ENCODE results near the gene DDI2. TPM values are rescaled to one million over a fixed set of nuclear protein-coding genes. Genes with fewer than 3 reads are reported as not detected.

Gene DDI2
- total RNA-seq, 1 donor from 2014 or later = 13.7 TPM

DNA sequence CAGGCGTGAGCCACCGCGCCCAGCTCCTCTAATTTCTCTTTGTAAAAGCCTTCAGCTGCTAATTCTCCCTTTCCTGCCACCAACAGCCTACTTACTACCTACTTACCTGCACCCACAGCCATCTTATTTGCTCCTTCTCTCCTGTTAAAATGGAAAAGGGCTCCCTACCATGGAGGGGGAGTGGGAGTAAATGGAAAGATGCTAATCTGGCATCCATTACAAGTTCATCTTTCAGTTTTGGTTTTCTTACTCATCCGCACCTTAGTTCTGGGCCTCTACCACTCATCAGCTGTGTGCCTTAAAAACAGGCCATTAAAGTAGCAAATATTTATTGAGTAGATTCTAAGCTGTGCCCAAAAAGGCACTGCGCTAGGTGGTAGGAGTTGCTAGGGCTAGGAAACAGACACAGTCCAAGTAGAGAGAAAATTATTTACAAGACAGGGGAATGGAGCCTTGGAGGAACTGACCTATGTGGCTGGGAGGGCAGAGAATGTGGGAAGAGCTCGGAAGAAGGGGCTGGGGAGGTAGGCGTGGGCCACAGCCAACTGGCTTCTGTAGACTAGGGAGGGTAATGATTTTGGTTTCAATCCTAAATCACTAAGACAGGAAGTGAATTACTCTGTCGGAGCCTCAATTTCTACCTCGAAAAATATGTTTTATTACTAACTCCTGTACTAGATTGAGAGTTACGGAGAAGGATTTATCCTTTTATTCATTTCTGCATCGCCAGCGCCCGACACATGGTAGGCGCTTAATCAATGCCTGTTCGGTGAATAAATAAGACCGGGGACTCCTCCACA lies 685 bp upstream of the DDI2 start:
- TF ChIP-seq, protein P1, sequence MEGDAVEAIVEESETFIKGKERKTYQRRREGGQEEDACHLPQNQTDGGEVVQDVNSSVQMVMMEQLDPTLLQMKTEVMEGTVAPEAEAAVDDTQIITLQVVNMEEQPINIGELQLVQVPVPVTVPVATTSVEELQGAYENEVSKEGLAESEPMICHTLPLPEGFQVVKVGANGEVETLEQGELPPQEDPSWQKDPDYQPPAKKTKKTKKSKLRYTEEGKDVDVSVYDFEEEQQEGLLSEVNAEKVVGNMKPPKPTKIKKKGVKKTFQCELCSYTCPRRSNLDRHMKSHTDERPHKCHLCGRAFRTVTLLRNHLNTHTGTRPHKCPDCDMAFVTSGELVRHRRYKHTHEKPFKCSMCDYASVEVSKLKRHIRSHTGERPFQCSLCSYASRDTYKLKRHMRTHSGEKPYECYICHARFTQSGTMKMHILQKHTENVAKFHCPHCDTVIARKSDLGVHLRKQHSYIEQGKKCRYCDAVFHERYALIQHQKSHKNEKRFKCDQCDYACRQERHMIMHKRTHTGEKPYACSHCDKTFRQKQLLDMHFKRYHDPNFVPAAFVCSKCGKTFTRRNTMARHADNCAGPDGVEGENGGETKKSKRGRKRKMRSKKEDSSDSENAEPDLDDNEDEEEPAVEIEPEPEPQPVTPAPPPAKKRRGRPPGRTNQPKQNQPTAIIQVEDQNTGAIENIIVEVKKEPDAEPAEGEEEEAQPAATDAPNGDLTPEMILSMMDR (IDR thresholded peaks at IDR 0.05; ENCODE audit: insufficient read depth, low read length, severe bottlenecking) = no peak
- Histone ChIP-seq H3K4me3 (ENCODE audit: low read depth, low read length) (peak overlapping the region; percentile 40), H3K36me3 (ENCODE audit: control insufficient read depth, insufficient read depth, low read length) (no peaks in the 10 kb centered on the region), H3K27me3 (ENCODE audit: control insufficient read depth, insufficient read depth, low read length) (no peaks in the 10 kb centered on the region)
- FAIRE-seq (no peak), DNase-seq (ENCODE audit: low read depth) (no peak)

DNA sequence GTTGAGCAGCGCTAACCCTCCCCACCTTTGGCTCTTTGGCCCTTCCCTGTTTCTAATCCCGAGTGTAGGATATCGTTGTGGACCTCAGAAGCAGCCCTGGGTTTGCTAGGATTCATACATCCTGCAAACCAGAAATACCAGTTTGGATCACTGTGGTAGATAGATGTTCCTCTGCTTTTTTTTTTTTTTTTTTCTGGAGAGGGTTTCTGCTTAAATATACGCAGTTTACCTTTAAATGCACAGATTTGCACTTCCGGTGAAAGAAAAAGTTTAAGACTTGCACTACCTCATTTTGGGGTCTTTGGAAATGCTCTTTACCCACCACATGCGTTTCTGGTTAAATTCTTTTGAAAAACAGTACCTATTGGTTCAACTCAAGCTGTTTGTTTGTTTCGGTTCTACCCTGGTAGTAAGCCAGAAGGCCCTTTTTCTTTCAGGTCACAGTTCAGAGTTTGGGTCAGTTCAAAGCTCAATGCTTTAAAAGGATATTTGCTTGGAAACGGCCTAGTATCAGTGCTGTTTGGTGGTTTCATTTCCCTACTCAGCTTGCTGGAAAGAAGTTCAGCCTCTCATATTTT lies 908 bp downstream of the DDI2 start:
- no peak for FAIRE-seq
- Histone ChIP-seq H3K4me3 (ENCODE audit: low read depth, low read length) (peak overlapping the region; percentile 66), H3K27me3 (ENCODE audit: control insufficient read depth, insufficient read depth, low read length) (no peaks in the 10 kb centered on the region), H3K36me3 (ENCODE audit: control insufficient read depth, insufficient read depth, low read length) (no peaks in the 10 kb centered on the region)
- TF ChIP-seq, protein P1 (IDR thresholded peaks at IDR 0.05; ENCODE audit: insufficient read depth, low read length, severe bottlenecking) = no peak
- DNase-seq (ENCODE audit: low read depth) = peak; percentile 81

DNA sequence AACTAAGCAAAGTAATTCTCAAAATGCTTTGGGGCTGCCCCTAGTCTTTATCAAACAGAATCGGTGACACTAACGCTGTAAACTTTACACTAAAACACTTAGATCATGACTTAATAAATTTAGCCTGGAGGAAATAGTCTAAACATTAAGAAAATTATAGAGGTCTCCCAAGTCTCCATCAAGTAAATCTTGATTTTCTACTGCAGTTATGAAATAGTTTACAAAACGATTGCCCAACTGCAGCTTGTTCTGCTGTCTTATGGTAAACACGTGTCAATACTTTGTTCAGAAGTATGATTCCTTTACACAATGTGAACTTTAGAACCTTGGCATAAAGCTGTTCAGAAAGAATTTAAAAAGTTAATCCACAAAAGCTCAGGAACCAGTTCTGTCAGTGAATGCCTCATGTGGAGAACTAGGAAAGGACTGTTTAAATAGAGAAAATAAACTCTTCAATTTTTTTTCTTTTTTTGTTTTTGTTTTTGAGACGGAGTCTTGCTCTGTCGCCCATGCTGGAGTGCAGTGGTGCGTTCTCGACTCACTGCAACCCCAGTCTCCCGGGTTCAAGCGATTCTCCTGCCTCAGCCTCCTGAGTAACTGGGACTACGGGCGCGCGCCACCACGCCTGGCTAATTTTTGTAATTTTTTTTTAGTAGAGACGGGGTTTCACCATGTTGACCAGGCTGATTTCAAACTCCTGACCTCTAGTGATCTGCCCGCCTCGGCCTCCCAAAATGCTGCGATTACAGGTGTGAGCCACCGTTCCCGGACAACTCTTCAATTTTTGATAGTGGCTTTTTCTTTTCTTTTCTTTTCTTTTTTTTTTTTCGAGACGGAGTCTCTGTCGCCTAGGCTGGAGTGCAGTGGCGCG lies 1.6 kb downstream of the DDI2 start:
- TF ChIP-seq, protein P1 (IDR thresholded peaks at IDR 0.05; ENCODE audit: insufficient read depth, low read length, severe bottlenecking) = no peak
- Histone ChIP-seq H3K4me3 (ENCODE audit: low read depth, low read length) (peak overlapping the region; percentile 66), H3K27me3 (ENCODE audit: control insufficient read depth, insufficient read depth, low read length) (no peaks in the 10 kb centered on the region), H3K36me3 (ENCODE audit: control insufficient read depth, insufficient read depth, low read length) (no peaks in the 10 kb centered on the region)
- peak; percentile 85 for DNase-seq (ENCODE audit: low read depth)
- no peak for FAIRE-seq

DNA sequence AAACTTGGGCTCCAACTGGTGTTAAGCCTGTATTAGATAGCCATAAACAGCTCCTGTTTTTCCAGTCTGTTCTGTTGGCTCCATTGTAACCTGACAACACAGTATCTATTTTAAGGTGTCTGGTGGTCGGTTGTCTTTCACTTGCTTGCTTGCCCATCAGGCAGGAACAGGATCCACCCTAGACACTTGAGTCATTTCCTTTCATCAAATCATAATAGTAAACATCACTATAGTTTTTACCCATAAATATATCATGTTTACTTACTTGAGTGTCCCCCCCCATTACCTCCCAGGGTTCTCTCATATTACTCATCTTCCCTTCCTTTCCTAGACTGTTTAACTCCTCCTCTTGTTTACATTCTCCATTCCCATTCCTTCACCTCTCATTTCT lies 2.9 kb downstream of the DDI2 start:
- no peaks in the 10 kb centered on the region for H3K27me3 ChIP-seq (ENCODE audit: control insufficient read depth, insufficient read depth, low read length)
- FAIRE-seq = no peak
- DNase-seq (ENCODE audit: low read depth) = peak; percentile 89
- no peaks in the 10 kb centered on the region for H3K36me3 ChIP-seq (ENCODE audit: control insufficient read depth, insufficient read depth, low read length)
- no peak overlapping the region for H3K4me3 ChIP-seq (ENCODE audit: low read depth, low read length)
- TF ChIP-seq, protein P1 (IDR thresholded peaks at IDR 0.05; ENCODE audit: insufficient read depth, low read length, severe bottlenecking) = no peak

DNA sequence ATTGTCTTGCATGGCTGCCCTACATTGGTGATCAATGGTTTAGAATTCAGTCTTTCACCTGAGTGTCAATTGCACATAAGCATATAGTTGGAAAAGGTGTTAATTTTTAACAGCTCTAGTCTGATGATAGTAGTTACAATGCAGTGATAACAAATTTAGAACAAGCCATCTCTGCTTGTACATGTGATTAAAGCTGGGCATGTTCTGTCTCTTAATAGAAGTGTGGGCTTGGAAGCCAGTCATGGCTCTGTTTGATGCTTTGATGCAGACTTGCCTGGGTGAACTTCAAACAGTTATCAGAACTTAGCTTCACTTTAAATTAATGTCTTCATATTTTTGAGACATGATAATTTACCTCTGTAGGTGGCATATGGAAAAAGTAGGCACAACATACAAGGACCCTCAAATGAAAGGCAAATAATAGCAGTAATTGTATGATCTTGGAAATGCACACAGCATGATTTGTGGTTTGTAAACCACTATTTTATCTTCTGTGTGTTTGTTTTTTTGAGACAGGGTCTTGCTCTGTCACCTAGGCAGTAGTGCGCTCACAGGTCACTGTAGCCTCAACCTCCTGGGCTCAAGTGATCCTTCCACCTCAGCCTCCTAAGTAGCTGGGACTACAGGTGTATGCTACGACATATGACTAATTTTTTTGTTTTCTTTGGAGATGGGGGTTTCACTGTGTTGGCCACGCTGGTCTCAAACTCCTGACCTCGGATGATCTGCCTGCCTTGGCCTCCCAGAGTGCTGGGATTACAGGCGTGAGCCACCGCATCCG lies 3.8 kb downstream of the DDI2 start:
- TF ChIP-seq, protein P1 (IDR thresholded peaks at IDR 0.05; ENCODE audit: insufficient read depth, low read length, severe bottlenecking) = no peak
- H3K27me3 ChIP-seq (ENCODE audit: control insufficient read depth, insufficient read depth, low read length) = no peaks in the 10 kb centered on the region
- FAIRE-seq = no peak
- no peak overlapping the region for H3K4me3 ChIP-seq (ENCODE audit: low read depth, low read length)
- DNase-seq (ENCODE audit: low read depth) = no peak
- no peaks in the 10 kb centered on the region for H3K36me3 ChIP-seq (ENCODE audit: control insufficient read depth, insufficient read depth, low read length)

Data from bronchial epithelial cell (primary cell).